Measurements from ENCODE around the gene OTULIN.

The OTULIN gene

DNA sequence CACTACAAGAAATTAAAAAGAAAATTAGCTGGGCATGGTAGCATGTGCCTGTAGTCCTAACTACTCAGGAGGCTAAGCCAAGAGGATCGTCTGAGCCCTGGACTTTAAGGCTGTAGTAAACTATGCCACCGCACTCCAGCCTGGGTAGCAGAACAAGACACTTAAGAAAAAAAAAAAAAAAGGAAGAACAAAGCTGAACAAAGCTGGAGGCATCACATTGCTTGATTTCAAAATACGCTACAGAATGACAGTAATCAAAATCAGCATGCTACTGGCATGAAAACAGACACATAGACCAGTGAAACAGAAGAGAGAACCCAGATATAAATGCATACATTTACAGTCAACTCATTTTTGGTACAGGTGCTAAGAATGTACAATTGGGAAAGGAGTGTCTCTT, 14.5 kb upstream of the OTULIN start:
- H3K4me2 ChIP-seq (ENCODE audit: low read length): no peak overlapping the region
- H4K20me1 ChIP-seq (ENCODE audit: control insufficient read depth, insufficient read depth, low read depth, low read length): no peaks in the 10 kb centered on the region
- H3K27ac ChIP-seq (ENCODE audit: low read depth, low read length): no peak overlapping the region
- H3K4me1 ChIP-seq (ENCODE audit: control insufficient read depth, low read length): no peaks in the 10 kb centered on the region
- no peaks in the 10 kb centered on the region for H3F3A ChIP-seq (ENCODE audit: control insufficient read depth, insufficient read depth)
- no peaks in the 10 kb centered on the region for H3K9me2 ChIP-seq (replicated peaks; ENCODE audit: control insufficient read depth, low read length)
- no peaks in the 10 kb centered on the region for H3K9me3 ChIP-seq (ENCODE audit: control insufficient read depth, insufficient read depth, low read length)
- TF ChIP-seq EZH2phosphoT487 (IDR thresholded peaks at IDR 0.05; ENCODE audit: borderline replicate concordance, low read length): no peak
- TF ChIP-seq, protein P1, sequence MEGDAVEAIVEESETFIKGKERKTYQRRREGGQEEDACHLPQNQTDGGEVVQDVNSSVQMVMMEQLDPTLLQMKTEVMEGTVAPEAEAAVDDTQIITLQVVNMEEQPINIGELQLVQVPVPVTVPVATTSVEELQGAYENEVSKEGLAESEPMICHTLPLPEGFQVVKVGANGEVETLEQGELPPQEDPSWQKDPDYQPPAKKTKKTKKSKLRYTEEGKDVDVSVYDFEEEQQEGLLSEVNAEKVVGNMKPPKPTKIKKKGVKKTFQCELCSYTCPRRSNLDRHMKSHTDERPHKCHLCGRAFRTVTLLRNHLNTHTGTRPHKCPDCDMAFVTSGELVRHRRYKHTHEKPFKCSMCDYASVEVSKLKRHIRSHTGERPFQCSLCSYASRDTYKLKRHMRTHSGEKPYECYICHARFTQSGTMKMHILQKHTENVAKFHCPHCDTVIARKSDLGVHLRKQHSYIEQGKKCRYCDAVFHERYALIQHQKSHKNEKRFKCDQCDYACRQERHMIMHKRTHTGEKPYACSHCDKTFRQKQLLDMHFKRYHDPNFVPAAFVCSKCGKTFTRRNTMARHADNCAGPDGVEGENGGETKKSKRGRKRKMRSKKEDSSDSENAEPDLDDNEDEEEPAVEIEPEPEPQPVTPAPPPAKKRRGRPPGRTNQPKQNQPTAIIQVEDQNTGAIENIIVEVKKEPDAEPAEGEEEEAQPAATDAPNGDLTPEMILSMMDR (IDR thresholded peaks at IDR 0.05; ENCODE audit: low read depth, low read length, poor library complexity, severe bottlenecking): no peak
- H3K36me3 ChIP-seq (ENCODE audit: control insufficient read depth, low read length): no peaks in the 10 kb centered on the region
- H3K4me3 ChIP-seq (ENCODE audit: low read length): no peak overlapping the region
- no peaks in the 10 kb centered on the region for H3K79me2 ChIP-seq (ENCODE audit: control insufficient read depth, low read length)
- peaks cover 14% of the 10 kb centered on the region for H3K27me3 ChIP-seq (ENCODE audit: control insufficient read depth, low read length)

DNA sequence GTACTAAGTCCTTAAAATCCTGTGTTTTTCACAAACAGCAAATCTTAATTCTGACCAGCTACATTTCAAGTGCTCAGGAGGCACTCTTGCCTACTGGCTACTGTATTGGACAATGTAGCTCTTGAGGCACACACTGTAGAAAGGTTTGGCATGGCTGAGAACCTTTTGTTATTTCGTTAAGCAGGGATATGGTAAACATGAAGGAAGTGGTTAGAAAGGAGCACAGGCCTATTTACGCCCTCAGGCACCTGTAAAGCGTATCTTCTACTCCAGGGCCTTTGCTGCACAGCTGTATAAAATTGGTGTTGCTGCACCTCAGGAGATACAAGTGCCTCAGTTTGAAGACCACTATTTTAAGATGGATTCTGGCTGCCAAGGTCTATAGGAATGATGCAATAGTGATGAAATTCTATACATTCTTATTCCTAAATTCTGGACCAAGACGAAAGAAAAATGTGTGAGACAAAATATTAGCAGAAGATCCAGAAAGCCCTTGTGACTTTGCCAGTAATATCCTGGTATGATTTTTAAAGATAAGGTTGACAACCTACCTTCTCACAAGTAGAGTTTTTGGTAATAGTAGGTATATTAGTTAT, 9.3 kb upstream of the OTULIN start:
- Histone ChIP-seq H3K4me1 (ENCODE audit: control insufficient read depth, low read length) (peaks cover 15% of the 10 kb centered on the region), H3K4me2 (ENCODE audit: low read length) (no peak overlapping the region), H3K36me3 (ENCODE audit: control insufficient read depth, low read length) (no peaks in the 10 kb centered on the region), H3K79me2 (ENCODE audit: control insufficient read depth, low read length) (no peaks in the 10 kb centered on the region), H3K27me3 (ENCODE audit: control insufficient read depth, low read length) (peaks cover 7% of the 10 kb centered on the region), H3K4me3 (ENCODE audit: low read length) (no peak overlapping the region), H3F3A (ENCODE audit: control insufficient read depth, insufficient read depth) (no peaks in the 10 kb centered on the region), H4K20me1 (ENCODE audit: control insufficient read depth, insufficient read depth, low read depth, low read length) (no peaks in the 10 kb centered on the region), H3K27ac (ENCODE audit: low read depth, low read length) (no peak overlapping the region), H3K9me3 (ENCODE audit: control insufficient read depth, insufficient read depth, low read length) (no peaks in the 10 kb centered on the region), H3K9me2 (replicated peaks; ENCODE audit: control insufficient read depth, low read length) (no peaks in the 10 kb centered on the region)
- TF ChIP-seq EZH2phosphoT487 (IDR thresholded peaks at IDR 0.05; ENCODE audit: borderline replicate concordance, low read length): no peak
- TF ChIP-seq, protein P1 (IDR thresholded peaks at IDR 0.05; ENCODE audit: low read depth, low read length, poor library complexity, severe bottlenecking): no peak

- H3K4me2 ChIP-seq (ENCODE audit: low read length): no peak overlapping the region; the same call in 1 of the 2 replicates
- H3K79me2 ChIP-seq (ENCODE audit: control insufficient read depth, low read length): no peaks in the 10 kb centered on the region
- no peak for TF ChIP-seq EZH2phosphoT487 (IDR thresholded peaks at IDR 0.05; ENCODE audit: borderline replicate concordance, low read length)
- TF ChIP-seq, protein P1 (IDR thresholded peaks at IDR 0.05; ENCODE audit: low read depth, low read length, poor library complexity, severe bottlenecking): no peak
- H3K9me2 ChIP-seq (replicated peaks; ENCODE audit: control insufficient read depth, low read length): no peaks in the 10 kb centered on the region
- peaks cover 7% of the 10 kb centered on the region for H3K27me3 ChIP-seq (ENCODE audit: control insufficient read depth, low read length)
- H3K4me1 ChIP-seq (ENCODE audit: control insufficient read depth, low read length): peaks cover 29% of the 10 kb centered on the region
- no peaks in the 10 kb centered on the region for H3K9me3 ChIP-seq (ENCODE audit: control insufficient read depth, insufficient read depth, low read length)
- H3K36me3 ChIP-seq (ENCODE audit: control insufficient read depth, low read length): no peaks in the 10 kb centered on the region
- H3K4me3 ChIP-seq (ENCODE audit: low read length): no peak overlapping the region
- no peaks in the 10 kb centered on the region for H3F3A ChIP-seq (ENCODE audit: control insufficient read depth, insufficient read depth)
- H3K27ac ChIP-seq (ENCODE audit: low read depth, low read length): no peak overlapping the region
- no peaks in the 10 kb centered on the region for H4K20me1 ChIP-seq (ENCODE audit: control insufficient read depth, insufficient read depth, low read depth, low read length)
Measured at GRCh38 chr5:14656898-14657297, 7.6 kb upstream of the OTULIN start.

Measured in DOHH2 (cell line).